NCI-H146 (cell line): ENCODE results near the gene CAPN13.
A peak's percentile ranks its signal among the peaks of the same experiment; 100 is the strongest.

Experiments used
- DNase-seq: peaks from one replicate; lab custom pipeline; 2025; lab: John Stamatoyannopoulos, UW

The CAPN13 gene

GRCh38 chr2:30807249-30807648 is at the start of gene CAPN13:
CAPN13 (minus strand) TSS chr2:30807446; CDS start chr2:30787325, 20,121 bp downstream.
- peak; percentile 91 for DNase-seq

- no peak for DNase-seq
Observed at GRCh38 chr2:30847841-30848240, 40.6 kb upstream of the CAPN13 start.

GRCh38 chr2:30847329-30847728 is 40.1 kb upstream of the CAPN13 start:
- DNase-seq: no peak

GRCh38 chr2:30828586-30828985 is 21.3 kb upstream of the CAPN13 start:
- no peak for DNase-seq

- DNase-seq: no peak
Observed at GRCh38 chr2:30826916-30827315, 19.7 kb upstream of the CAPN13 start.

- no peak for DNase-seq
Observed at GRCh38 chr2:30826481-30826880, 19.2 kb upstream of the CAPN13 start.

GRCh38 chr2:30823452-30823851 is 16.2 kb upstream of the CAPN13 start:
- DNase-seq: peak; percentile 54

GRCh38 chr2:30821960-30822359 is 14.7 kb upstream of the CAPN13 start:
- DNase-seq: no peak

GRCh38 chr2:30820381-30821055 is 13.3 kb upstream of the CAPN13 start:
- DNase-seq: no peak

- DNase-seq: no peak
Observed at GRCh38 chr2:30809938-30810337, 2.7 kb upstream of the CAPN13 start.

GRCh38 chr2:30808695-30809094 is 1.4 kb upstream of the CAPN13 start:
- no peak for DNase-seq

- DNase-seq: no peak
Observed at GRCh38 chr2:30803281-30803680, 4.0 kb downstream of the CAPN13 start.

GRCh38 chr2:30802611-30803010 is 4.6 kb downstream of the CAPN13 start:
- no peak for DNase-seq

GRCh38 chr2:30801821-30802455 is 5.3 kb downstream of the CAPN13 start:
- DNase-seq: no peak

GRCh38 chr2:30800159-30800558 is 7.1 kb downstream of the CAPN13 start:
- no peak for DNase-seq

GRCh38 chr2:30799366-30799765 is 7.9 kb downstream of the CAPN13 start:
- DNase-seq: no peak

- peak; percentile 63 for DNase-seq
Observed at GRCh38 chr2:30798536-30798991, 8.7 kb downstream of the CAPN13 start.

GRCh38 chr2:30797381-30798015 is 9.7 kb downstream of the CAPN13 start:
- DNase-seq: no peak

- DNase-seq: no peak
Observed at GRCh38 chr2:30796699-30797098, 10.5 kb downstream of the CAPN13 start.

GRCh38 chr2:30792521-30792920 is 14.7 kb downstream of the CAPN13 start:
- DNase-seq: no peak

- DNase-seq: no peak
Observed at GRCh38 chr2:30790879-30791278, 16.4 kb downstream of the CAPN13 start.

- DNase-seq: no peak
Observed at GRCh38 chr2:30789670-30790210, 17.5 kb downstream of the CAPN13 start.
